ENCODE data around the gene SGSM2. TPM values are rescaled to one million over a fixed set of nuclear protein-coding genes. Genes with fewer than 3 reads are reported as not detected.

Gene SGSM2
- total RNA-seq, 4 donors from 2014 or later, result 31.5 to 93.3 (median 63.7) TPM

- no peaks in the 10 kb centered on the region for H3K27me3 ChIP-seq
- H3K27ac ChIP-seq, result peak overlapping the region; percentile 92 to 99 (median 98)
- WGBS, 2 donors, result 68% methylated on average over 12 of the region's 12 CpGs
- DNase-seq (ENCODE audit: low spot score in 2 of 2), result no peak
- no peaks in the 10 kb centered on the region for H3K9me3 ChIP-seq
- H3K4me3 ChIP-seq, result no peak overlapping the region
- no peak for TF ChIP-seq POLR2A (IDR thresholded peaks at IDR 0.05)
- peak in 1 of 2 donors; percentile 18 for TF ChIP-seq EP300 (IDR thresholded peaks at IDR 0.05)
- no peak for TF ChIP-seq CTCF (IDR thresholded peaks at IDR 0.05)
- H3K36me3 ChIP-seq, result peaks cover 0 to 32% (median 4%) of the 10 kb centered on the region in 3 donors
- H3K4me1 ChIP-seq, result peaks cover 0 to 61% (median 39%) of the 10 kb centered on the region in 4 donors
These were observed 53.0 kb downstream of the SGSM2 start for GRCh38 chr17:2390199-2390836.

- TF ChIP-seq EP300 (IDR thresholded peaks at IDR 0.05), result no peak
- no peak for TF ChIP-seq POLR2A (IDR thresholded peaks at IDR 0.05)
- TF ChIP-seq CTCF (IDR thresholded peaks at IDR 0.05), result no peak
- H3K9me3 ChIP-seq, result no peaks in the 10 kb centered on the region
- H3K27me3 ChIP-seq, result no peaks in the 10 kb centered on the region
- H3K4me1 ChIP-seq, result peaks cover 5 to 68% (median 52%) of the 10 kb centered on the region in 4 donors
- no peak for DNase-seq (ENCODE audit: low spot score in 2 of 2)
- peak overlapping the region in 3 of 4 donors; percentile 38 to 92 (median 79) for H3K4me3 ChIP-seq
- peaks cover 0 to 18% (median 4%) of the 10 kb centered on the region in 3 donors for H3K36me3 ChIP-seq
- peak overlapping the region; percentile 92 to 99 (median 98) for H3K27ac ChIP-seq
- 54 to 59% methylated on average over 18 of the region's 18 CpGs for WGBS, 2 donors
These were observed 54.4 kb downstream of the SGSM2 start for GRCh38 chr17:2391597-2392251.

GRCh38 chr17:2392252-2393173, 55.2 kb downstream of the SGSM2 start:
- peak in 1 of 2 donors; percentile 86 for TF ChIP-seq EP300 (IDR thresholded peaks at IDR 0.05)
- peak in 2 of 5 experiments; percentile 10 to 32 for TF ChIP-seq CTCF (IDR thresholded peaks at IDR 0.05)
- TF ChIP-seq POLR2A (IDR thresholded peaks at IDR 0.05), result peak; percentile 49 to 88

GRCh38 chr17:2393174-2393953, 56.1 kb downstream of the SGSM2 start:
- WGBS, 2 donors, result 0% methylated on average over 18 to 78 of the region's 99 CpGs
- peak overlapping the region; percentile 96 to 99 (median 99) for H3K27ac ChIP-seq

More at GRCh38 chr17:2392252-2393173, 55.2 kb downstream of the SGSM2 start:
- Histone ChIP-seq H3K4me1 (peaks cover 5 to 72% (median 58%) of the 10 kb centered on the region in 4 donors), H3K27me3 (no peaks in the 10 kb centered on the region), H3K36me3 (peaks cover 0 to 10% (median 0%) of the 10 kb centered on the region in 3 donors), H3K9me3 (no peaks in the 10 kb centered on the region), H3K27ac (peak overlapping the region; percentile 96 to 99 (median 99)), H3K4me3 (peak overlapping the region; percentile 49 to 92 (median 71))
- WGBS, 2 donors, result 1% methylated on average over 14 to 50 of the region's 83 CpGs
- DNase-seq (ENCODE audit: low spot score in 2 of 2), result peak; percentile 92 to 95

More at GRCh38 chr17:2393174-2393953, 56.1 kb downstream of the SGSM2 start:
- peaks cover 5 to 78% (median 66%) of the 10 kb centered on the region in 4 donors for H3K4me1 ChIP-seq
- no peaks in the 10 kb centered on the region for H3K9me3 ChIP-seq
- peak; percentile 78 to 84 for DNase-seq (ENCODE audit: low spot score in 2 of 2)
- peak overlapping the region; percentile 49 to 92 (median 71) for H3K4me3 ChIP-seq
- H3K36me3 ChIP-seq, result peaks cover 0 to 1% (median 0%) of the 10 kb centered on the region in 3 donors
- peak in 1 of 2 donors; percentile 85 for TF ChIP-seq EP300 (IDR thresholded peaks at IDR 0.05)
- peak; percentile 54 to 95 for TF ChIP-seq POLR2A (IDR thresholded peaks at IDR 0.05)
- TF ChIP-seq CTCF (IDR thresholded peaks at IDR 0.05), result peak in 1 of 5 experiments; percentile 38
- no peaks in the 10 kb centered on the region for H3K27me3 ChIP-seq

Measured in tibial nerve (tissue), 4 donors.